ENCODE data around the gene LRP1B.

DNA sequence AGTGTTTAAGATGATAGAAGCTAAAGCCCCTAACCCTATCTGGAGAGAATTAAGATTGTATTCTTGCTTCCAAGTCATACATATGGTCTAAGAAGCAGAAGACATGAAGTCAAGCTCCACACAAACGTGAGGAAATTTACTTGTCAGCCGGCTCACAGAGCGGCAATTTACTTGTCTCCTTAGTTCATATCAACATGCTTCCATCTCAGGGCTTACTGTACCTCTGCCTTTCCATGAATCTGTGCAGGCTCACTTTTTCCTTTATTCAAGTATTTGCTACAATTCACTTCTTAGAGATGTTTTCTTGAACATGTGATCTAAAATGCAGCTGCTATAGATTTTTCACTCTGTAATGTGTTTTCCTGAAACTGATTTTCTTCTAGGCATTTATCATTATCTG is 1386.4 kb downstream of the LRP1B start:
- TF ChIP-seq POLR2A (IDR thresholded peaks at IDR 0.05): no peak
- TF ChIP-seq, protein P1, sequence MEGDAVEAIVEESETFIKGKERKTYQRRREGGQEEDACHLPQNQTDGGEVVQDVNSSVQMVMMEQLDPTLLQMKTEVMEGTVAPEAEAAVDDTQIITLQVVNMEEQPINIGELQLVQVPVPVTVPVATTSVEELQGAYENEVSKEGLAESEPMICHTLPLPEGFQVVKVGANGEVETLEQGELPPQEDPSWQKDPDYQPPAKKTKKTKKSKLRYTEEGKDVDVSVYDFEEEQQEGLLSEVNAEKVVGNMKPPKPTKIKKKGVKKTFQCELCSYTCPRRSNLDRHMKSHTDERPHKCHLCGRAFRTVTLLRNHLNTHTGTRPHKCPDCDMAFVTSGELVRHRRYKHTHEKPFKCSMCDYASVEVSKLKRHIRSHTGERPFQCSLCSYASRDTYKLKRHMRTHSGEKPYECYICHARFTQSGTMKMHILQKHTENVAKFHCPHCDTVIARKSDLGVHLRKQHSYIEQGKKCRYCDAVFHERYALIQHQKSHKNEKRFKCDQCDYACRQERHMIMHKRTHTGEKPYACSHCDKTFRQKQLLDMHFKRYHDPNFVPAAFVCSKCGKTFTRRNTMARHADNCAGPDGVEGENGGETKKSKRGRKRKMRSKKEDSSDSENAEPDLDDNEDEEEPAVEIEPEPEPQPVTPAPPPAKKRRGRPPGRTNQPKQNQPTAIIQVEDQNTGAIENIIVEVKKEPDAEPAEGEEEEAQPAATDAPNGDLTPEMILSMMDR (IDR thresholded peaks at IDR 0.05 in 4 of 5, conservative IDR thresholded peaks at IDR 0.05 in 1 of 5): no peak
